CD14-positive monocyte (primary cell): ENCODE data around the gene NAA11. TPM values are rescaled to one million over a fixed set of nuclear protein-coding genes. Genes with fewer than 3 reads are reported as not detected.

Source experiments
- DNase-seq, 3 donors: peaks; one replicate each; pipeline ENCODE4 v3.0.0-alpha.2; 2011 to 2022
- H2AFZ ChIP-seq: 2 replicates; pipeline ENCODE4 v1.6.0; 2012; ENCODE audit warnings: mild to moderate bottlenecking, low read depth, low read length, inconsistent platforms; ENCODE audit not compliant: insufficient read depth, poor library complexity, severe bottlenecking
- H3K27ac ChIP-seq, 2 donors: 1 replicate in 1 of 2; 2 replicates in 1 of 2; pipeline ENCODE4 v1.5.1; 2012 to 2013; ENCODE audit warnings: low read length in 2 of 2, control low read depth in 1 of 2, inconsistent platforms in 1 of 2, low read depth in 1 of 2, mild to moderate bottlenecking in 1 of 2
- H3K27me3 ChIP-seq, 2 donors: one replicate each; pipeline versions ENCODE4 v1.6.0 to v1.6.1; 2011 to 2013; ENCODE audit warnings: low read length in 2 of 2; ENCODE audit not compliant: control insufficient read depth in 2 of 2, insufficient read depth in 2 of 2
- H3K36me3 ChIP-seq, 2 donors: replicated peaks in 1 of 2; 1 replicate in 1 of 2; 2 replicates in 1 of 2; pipeline versions ENCODE4 v1.5.1 to v1.6.1; 2012 to 2013; ENCODE audit warnings: low read length in 2 of 2, control low read depth in 1 of 2, inconsistent platforms in 1 of 2, mild to moderate bottlenecking in 1 of 2; ENCODE audit not compliant: insufficient read depth in 2 of 2, control insufficient read depth in 1 of 2
- H3K4me1 ChIP-seq, 2 donors: 1 replicate in 1 of 2; 2 replicates in 1 of 2; pipeline versions ENCODE4 v1.5.1 to v1.6.1; 2012 to 2013; ENCODE audit warnings: low read length in 2 of 2, control low read depth in 1 of 2, inconsistent platforms in 1 of 2, mild to moderate bottlenecking in 1 of 2, moderate library complexity in 1 of 2; ENCODE audit not compliant: insufficient read depth in 2 of 2, control insufficient read depth in 1 of 2
- H3K4me2 ChIP-seq: replicated peaks from 2 replicates; pipeline ENCODE3; 2012; ENCODE audit warnings: low read length, moderate library complexity, mild to moderate bottlenecking; ENCODE audit not compliant: poor library complexity, severe bottlenecking; ENCODE audit errors: extremely low read depth
- H3K4me3 ChIP-seq, 3 experiments: fragments of 200-600 bp in 1 of 3; sonication (generic) in 1 of 3; replicated peaks in 1 of 3; 1 replicate in 2 of 3; 2 replicates in 1 of 3; pipeline ENCODE4 v1.5.1; 2011 to 2013; ENCODE audit warnings: low read length in 3 of 3, mild to moderate bottlenecking in 3 of 3, control low read depth in 2 of 3, low read depth in 2 of 3, inconsistent platforms in 1 of 3, moderate library complexity in 1 of 3
- H3K79me2 ChIP-seq: 2 replicates; pipeline ENCODE4 v1.6.0; 2012; ENCODE audit warnings: mild to moderate bottlenecking, control low read depth, inconsistent platforms, low read length, moderate library complexity; ENCODE audit not compliant: insufficient read depth
- H3K9ac ChIP-seq: 2 replicates; pipeline ENCODE4 v1.6.0; 2017; ENCODE audit warnings: low read length, mild to moderate bottlenecking; ENCODE audit not compliant: insufficient read depth, poor library complexity, severe bottlenecking
- H3K9me3 ChIP-seq, 2 donors: replicated peaks in 1 of 2; 1 replicate in 1 of 2; 2 replicates in 1 of 2; pipeline versions ENCODE4 v1.5.1 to v1.6.1; 2012 to 2013; ENCODE audit warnings: low read length in 2 of 2, control low read depth in 1 of 2; ENCODE audit not compliant: control insufficient read depth in 1 of 2, insufficient read depth in 1 of 2
- H4K20me1 ChIP-seq: 2 replicates; pipeline ENCODE4 v1.6.0; 2012; ENCODE audit warnings: mild to moderate bottlenecking, low read length, control low read depth, moderate library complexity; ENCODE audit not compliant: insufficient read depth
- H3K27ac Mint-ChIP-seq, 7 donors: one replicate each; pipeline ENCODE4 v1.8.0; 2020; ENCODE audit warnings: mild to moderate bottlenecking in 7 of 7, mixed read lengths in 7 of 7, moderate library complexity in 6 of 7, inconsistent platforms in 2 of 7
- H3K27me3 Mint-ChIP-seq, 3 donors: one replicate each; pipeline ENCODE4 v1.8.0; 2021 to 2022; ENCODE audit warnings: low read depth in 3 of 3, mild to moderate bottlenecking in 3 of 3, mixed read lengths in 3 of 3, moderate library complexity in 3 of 3, inconsistent platforms in 1 of 3
- H3K36me3 Mint-ChIP-seq, 2 donors: one replicate each; pipeline ENCODE4 v1.8.0; 2020; ENCODE audit warnings: mixed read lengths in 2 of 2, inconsistent platforms in 1 of 2, mild to moderate bottlenecking in 1 of 2
- H3K4me1 Mint-ChIP-seq: one replicate; pipeline ENCODE4 v1.8.0; 2020; ENCODE audit warnings: mild to moderate bottlenecking, mixed read lengths
- H3K4me3 Mint-ChIP-seq, 2 donors: one replicate each; pipeline ENCODE4 v1.8.0; 2020; ENCODE audit warnings: mild to moderate bottlenecking in 2 of 2, mixed read lengths in 2 of 2, moderate library complexity in 1 of 2
- H3K9me3 Mint-ChIP-seq, 7 donors: one replicate each; pipeline ENCODE4 v1.8.0; 2020 to 2022; ENCODE audit warnings: mixed read lengths in 7 of 7, mild to moderate bottlenecking in 6 of 7, moderate library complexity in 6 of 7, inconsistent platforms in 2 of 7
- WGBS: methylation state at CpG from one replicate; pipeline ENCODE4 v1.1.5; 2013; ENCODE audit warnings: missing lambda C conversion rate; ENCODE audit not compliant: insufficient coverage; 5-methylcytosine and 5-hydroxymethylcytosine counted together
- intact Hi-C, 2 donors: fragments of 100-400 bp; cut with micrococcal nuclease; formaldehyde crosslinking; loops; one replicate each; pipeline versions ENCODE4 v1.15.0 to v1.15.1; 2023
- polyA plus RNA-seq, 3 donors: library from polyadenylated mRNA; depleted of rRNA in 1 of 3; unstranded in 2 of 3; stranded (reverse) in 1 of 3; fragments of 300-500 nt in 2 of 3; fragments of >200 nt in 1 of 3; fragmentation: Illumina TruSeq in 2 of 3; gene quantifications; 1 replicate in 2 of 3; 2 replicates in 1 of 3; pipeline ENCODE4 v1.2.3, GENCODE V29; 2012 to 2021
- TF ChIP-seq, protein P1 (sequence below): fragments of 200-600 bp; IDR thresholded peaks from one replicate; pipeline ENCODE4 v1.8.0; 2022; ENCODE audit warnings: antibody characterized with exemption, mild to moderate bottlenecking

The NAA11 gene
- polyA plus RNA-seq, 3 donors, result not detected

DNA sequence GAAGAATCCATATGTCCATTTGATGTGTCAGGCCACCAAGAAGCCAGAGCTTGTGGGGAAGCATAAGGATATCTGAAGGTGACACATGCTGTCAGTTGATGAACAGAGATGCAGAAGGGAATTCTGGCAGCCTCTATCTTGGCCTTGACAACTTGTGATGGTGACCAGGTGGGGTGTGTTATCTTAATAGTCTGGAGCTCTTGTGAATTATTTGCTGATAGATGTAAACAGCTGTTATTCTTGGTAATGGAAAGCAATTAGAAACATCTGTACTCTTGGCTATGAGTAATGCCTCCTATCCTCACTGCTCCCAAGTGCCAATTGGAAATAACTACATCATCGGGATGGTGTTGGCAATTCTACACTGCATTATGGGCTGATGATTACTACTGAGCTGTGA, 51.9 kb downstream of the NAA11 start:
- no CpG with 5 or more reads among the region's 1 CpG for WGBS
- H3K4me2 ChIP-seq, result no peak overlapping the region
- H3K27me3 Mint-ChIP-seq, result no peaks in the 10 kb centered on the region

DNA sequence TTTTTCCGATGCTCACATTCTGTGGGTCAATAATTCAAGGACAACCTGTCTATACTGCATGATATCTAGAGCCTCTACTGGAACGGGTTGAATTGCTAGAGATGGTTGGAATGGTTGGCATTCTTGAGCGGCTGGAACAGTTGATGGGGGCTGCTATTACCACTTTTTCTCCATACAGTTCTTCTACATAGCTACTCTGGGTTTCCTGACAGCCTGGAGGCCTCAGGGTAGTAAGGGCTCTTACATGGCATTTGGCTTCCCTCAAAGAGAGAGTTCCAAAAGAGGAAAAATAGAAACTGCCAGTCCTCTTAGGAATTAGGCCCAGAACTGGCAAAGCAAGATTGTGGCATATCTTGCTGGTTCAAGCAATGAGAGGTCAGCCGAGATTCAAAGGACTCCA, 53.1 kb downstream of the NAA11 start:
- H3K4me1 Mint-ChIP-seq, result no peaks in the 10 kb centered on the region
- Histone ChIP-seq H3K4me2 (no peak overlapping the region), H3K4me3 (no peak overlapping the region), H3K27ac (no peak overlapping the region), H3K9me3 (no peaks in the 10 kb centered on the region), H3K4me1 (no peaks in the 10 kb centered on the region), H3K27me3 (no peaks in the 10 kb centered on the region), H3K36me3 (no peaks in the 10 kb centered on the region), H3K9ac (no peak overlapping the region), H3K79me2 (no peaks in the 10 kb centered on the region), H2AFZ (no peak overlapping the region), H4K20me1 (no peaks in the 10 kb centered on the region)
- no peaks in the 10 kb centered on the region for H3K27me3 Mint-ChIP-seq
- intact Hi-C loops, result no loop called here
- no peak overlapping the region for H3K4me3 Mint-ChIP-seq
- peaks cover 0 to 4% (median 2%) of the 10 kb centered on the region in 7 donors for H3K9me3 Mint-ChIP-seq
- DNase-seq, result no peak
- no CpG with 5 or more reads among the region's 4 CpGs for WGBS
- H3K27ac Mint-ChIP-seq, result no peak overlapping the region
- TF ChIP-seq, protein P1, sequence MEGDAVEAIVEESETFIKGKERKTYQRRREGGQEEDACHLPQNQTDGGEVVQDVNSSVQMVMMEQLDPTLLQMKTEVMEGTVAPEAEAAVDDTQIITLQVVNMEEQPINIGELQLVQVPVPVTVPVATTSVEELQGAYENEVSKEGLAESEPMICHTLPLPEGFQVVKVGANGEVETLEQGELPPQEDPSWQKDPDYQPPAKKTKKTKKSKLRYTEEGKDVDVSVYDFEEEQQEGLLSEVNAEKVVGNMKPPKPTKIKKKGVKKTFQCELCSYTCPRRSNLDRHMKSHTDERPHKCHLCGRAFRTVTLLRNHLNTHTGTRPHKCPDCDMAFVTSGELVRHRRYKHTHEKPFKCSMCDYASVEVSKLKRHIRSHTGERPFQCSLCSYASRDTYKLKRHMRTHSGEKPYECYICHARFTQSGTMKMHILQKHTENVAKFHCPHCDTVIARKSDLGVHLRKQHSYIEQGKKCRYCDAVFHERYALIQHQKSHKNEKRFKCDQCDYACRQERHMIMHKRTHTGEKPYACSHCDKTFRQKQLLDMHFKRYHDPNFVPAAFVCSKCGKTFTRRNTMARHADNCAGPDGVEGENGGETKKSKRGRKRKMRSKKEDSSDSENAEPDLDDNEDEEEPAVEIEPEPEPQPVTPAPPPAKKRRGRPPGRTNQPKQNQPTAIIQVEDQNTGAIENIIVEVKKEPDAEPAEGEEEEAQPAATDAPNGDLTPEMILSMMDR, result no peak
- H3K36me3 Mint-ChIP-seq, result no peaks in the 10 kb centered on the region

More for the DNA sequence above, 51.9 kb downstream of the NAA11 start:
- Histone ChIP-seq H3K9ac (no peak overlapping the region), H2AFZ (no peak overlapping the region), H3K4me1 (no peaks in the 10 kb centered on the region), H4K20me1 (no peaks in the 10 kb centered on the region), H3K9me3 (no peaks in the 10 kb centered on the region), H3K4me3 (no peak overlapping the region), H3K27me3 (no peaks in the 10 kb centered on the region), H3K27ac (no peak overlapping the region), H3K79me2 (no peaks in the 10 kb centered on the region), H3K36me3 (no peaks in the 10 kb centered on the region)
- Mint-ChIP-seq H3K27ac (no peak overlapping the region), H3K4me3 (no peak overlapping the region), H3K36me3 (no peaks in the 10 kb centered on the region), H3K4me1 (no peaks in the 10 kb centered on the region), H3K9me3 (peaks cover 0 to 4% (median 2%) of the 10 kb centered on the region in 7 donors)
- TF ChIP-seq, protein P1, result no peak
- intact Hi-C loops, result no loop called here
- DNase-seq, result no peak
